ENCODE results near the gene CAPN5.

- no peak for TF ChIP-seq POLR2A (IDR thresholded peaks at IDR 0.05)
- TF ChIP-seq CTCF (IDR thresholded peaks at IDR 0.05) = peak; percentile 68 to 89 (median 81)
These were observed 19.5 kb upstream of the CAPN5 start for GRCh38 chr11:77047007-77047927.
